Measurements from ENCODE around the gene FZD7. TPM values are rescaled to one million over a fixed set of nuclear protein-coding genes. Genes with fewer than 3 reads are reported as not detected.

FZD7 gene
- total and polyA plus RNA-seq, 2 donors (not counting 1 experiment from before 2014, with no cell fraction given), result 0.67 to 2.1 TPM

DNA sequence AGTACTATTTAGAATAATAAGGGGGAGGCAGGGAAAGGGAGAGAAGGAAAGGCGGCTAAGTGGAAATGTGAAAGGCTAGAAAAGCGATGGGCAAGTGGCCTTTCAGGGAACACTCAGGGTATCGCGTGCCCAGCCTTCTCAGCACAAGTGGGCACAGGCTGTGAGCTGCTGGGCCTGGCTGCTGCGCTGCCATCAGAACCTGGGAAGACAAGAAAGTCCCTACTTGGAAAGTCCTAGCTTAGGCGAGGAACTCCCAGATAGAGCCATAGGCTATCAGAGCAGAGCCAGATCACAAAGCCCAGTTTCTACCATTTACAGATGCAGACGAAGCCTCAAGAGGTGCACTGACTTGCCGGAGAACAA, 9.8 kb upstream of the FZD7 start:
- no peak for TF ChIP-seq EZH2 (IDR thresholded peaks at IDR 0.05; ENCODE audit: borderline replicate concordance, insufficient read depth, low read depth, low read length, poor library complexity, severe bottlenecking)
- TF ChIP-seq, protein P1, sequence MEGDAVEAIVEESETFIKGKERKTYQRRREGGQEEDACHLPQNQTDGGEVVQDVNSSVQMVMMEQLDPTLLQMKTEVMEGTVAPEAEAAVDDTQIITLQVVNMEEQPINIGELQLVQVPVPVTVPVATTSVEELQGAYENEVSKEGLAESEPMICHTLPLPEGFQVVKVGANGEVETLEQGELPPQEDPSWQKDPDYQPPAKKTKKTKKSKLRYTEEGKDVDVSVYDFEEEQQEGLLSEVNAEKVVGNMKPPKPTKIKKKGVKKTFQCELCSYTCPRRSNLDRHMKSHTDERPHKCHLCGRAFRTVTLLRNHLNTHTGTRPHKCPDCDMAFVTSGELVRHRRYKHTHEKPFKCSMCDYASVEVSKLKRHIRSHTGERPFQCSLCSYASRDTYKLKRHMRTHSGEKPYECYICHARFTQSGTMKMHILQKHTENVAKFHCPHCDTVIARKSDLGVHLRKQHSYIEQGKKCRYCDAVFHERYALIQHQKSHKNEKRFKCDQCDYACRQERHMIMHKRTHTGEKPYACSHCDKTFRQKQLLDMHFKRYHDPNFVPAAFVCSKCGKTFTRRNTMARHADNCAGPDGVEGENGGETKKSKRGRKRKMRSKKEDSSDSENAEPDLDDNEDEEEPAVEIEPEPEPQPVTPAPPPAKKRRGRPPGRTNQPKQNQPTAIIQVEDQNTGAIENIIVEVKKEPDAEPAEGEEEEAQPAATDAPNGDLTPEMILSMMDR (IDR thresholded peaks at IDR 0.05), result no peak
- Histone ChIP-seq H3K27ac (ENCODE audit: low read length in 2 of 2) (no peak overlapping the region), H3K27me3 (replicated peaks in 1 of 4; ENCODE audit: control extremely low read depth in 1 of 4, control insufficient read depth in 3 of 4, insufficient read depth in 4 of 4, low read length in 3 of 4) (no peaks in the 10 kb centered on the region), H3K36me3 (replicated peaks in 1 of 2; ENCODE audit: control extremely low read depth in 1 of 2, control insufficient read depth in 1 of 2, extremely low read depth in 1 of 2, insufficient read depth in 2 of 2, low read length in 1 of 2) (no peaks in the 10 kb centered on the region), H3K9me3 (ENCODE audit: control extremely low read depth in 1 of 3, control insufficient read depth in 2 of 3, insufficient read depth in 1 of 3, low read length in 2 of 3) (peaks cover 0 to 3% (median 0%) of the 10 kb centered on the region in 3 donors), H4K20me1 (ENCODE audit: control insufficient read depth, insufficient read depth, low read length, poor library complexity, severe bottlenecking) (no peaks in the 10 kb centered on the region), H3K4me2 (replicated peaks; ENCODE audit: low read depth, low read length, poor library complexity, severe bottlenecking) (no peak overlapping the region), H3K79me2 (ENCODE audit: control insufficient read depth, insufficient read depth, low read length) (no peaks in the 10 kb centered on the region), H3K4me1 (ENCODE audit: control insufficient read depth in 2 of 2, insufficient read depth in 2 of 2, low read length in 2 of 2) (no peaks in the 10 kb centered on the region), H3K9ac (ENCODE audit: low read length) (no peak overlapping the region), H2AFZ (ENCODE audit: insufficient read depth, low read depth, low read length, poor library complexity, severe bottlenecking) (no peak overlapping the region), H3K4me3 (ENCODE audit: control extremely low read depth in 1 of 5, extremely low read depth in 1 of 5, insufficient read depth in 1 of 5, low read depth in 2 of 5, low read length in 4 of 5) (no peak overlapping the region)
- no peak overlapping the region for H3K4me3 Mint-ChIP-seq
- intact Hi-C loops (cut with micrococcal nuclease), result no loop called here
- DNase-seq, result no peak
- H3K27ac Mint-ChIP-seq, result no peak overlapping the region
- no peaks in the 10 kb centered on the region for H3K9me3 Mint-ChIP-seq (ENCODE audit: insufficient read depth)
- no peaks in the 10 kb centered on the region for H3K4me1 Mint-ChIP-seq
- WGBS (ENCODE audit: insufficient coverage), result 98% methylated on average over 8 of the region's 8 CpGs
- peaks cover 44% of the 10 kb centered on the region for H3K27me3 Mint-ChIP-seq
- ATAC-seq (ENCODE audit: low read depth), result no peak
- CTCF ChIA-PET, result no interaction called here
- POLR2A ChIA-PET, result no interaction called here

DNA sequence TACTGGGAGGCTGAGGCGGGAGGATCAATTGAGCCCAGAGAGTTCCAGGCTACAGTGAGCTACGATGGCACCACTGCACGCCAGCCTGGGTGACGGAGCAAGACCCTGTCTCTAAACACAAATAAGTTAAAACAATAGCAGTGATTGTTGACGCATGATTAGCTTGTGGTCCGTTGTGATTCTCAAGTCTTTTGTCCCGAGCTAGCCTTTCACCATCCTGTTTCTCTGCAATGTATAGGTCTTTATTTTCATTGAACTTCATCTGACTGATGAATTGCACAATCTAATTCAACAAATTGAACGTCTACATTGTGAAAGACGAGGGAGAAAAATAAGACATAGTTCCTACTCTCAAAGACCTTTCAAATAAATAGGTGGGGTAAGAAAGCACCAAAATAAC, 8.8 kb upstream of the FZD7 start:
- no peak overlapping the region for H3K4me3 ChIP-seq (ENCODE audit: control extremely low read depth in 1 of 5, extremely low read depth in 1 of 5, insufficient read depth in 1 of 5, low read depth in 2 of 5, low read length in 4 of 5)
- no peaks in the 10 kb centered on the region for H3K36me3 ChIP-seq (replicated peaks in 1 of 2; ENCODE audit: control extremely low read depth in 1 of 2, control insufficient read depth in 1 of 2, extremely low read depth in 1 of 2, insufficient read depth in 2 of 2, low read length in 1 of 2)
- H3K9me3 ChIP-seq (ENCODE audit: control extremely low read depth in 1 of 3, control insufficient read depth in 2 of 3, insufficient read depth in 1 of 3, low read length in 2 of 3), result peaks cover 0 to 3% (median 0%) of the 10 kb centered on the region in 3 donors
- H3K4me1 ChIP-seq (ENCODE audit: control insufficient read depth in 2 of 2, insufficient read depth in 2 of 2, low read length in 2 of 2), result no peaks in the 10 kb centered on the region
- Mint-ChIP-seq H3K9me3 (ENCODE audit: insufficient read depth) (no peaks in the 10 kb centered on the region), H3K4me1 (no peaks in the 10 kb centered on the region), H3K27ac (no peak overlapping the region), H3K27me3 (peaks cover 44% of the 10 kb centered on the region), H3K4me3 (no peak overlapping the region)
- H3K9ac ChIP-seq (ENCODE audit: low read length), result no peak overlapping the region
- H3K4me2 ChIP-seq (replicated peaks; ENCODE audit: low read depth, low read length, poor library complexity, severe bottlenecking), result no peak overlapping the region
- H3K79me2 ChIP-seq (ENCODE audit: control insufficient read depth, insufficient read depth, low read length), result no peaks in the 10 kb centered on the region
- WGBS (ENCODE audit: insufficient coverage), result 100% methylated on average over 1 of the region's 9 CpGs
- H2AFZ ChIP-seq (ENCODE audit: insufficient read depth, low read depth, low read length, poor library complexity, severe bottlenecking), result no peak overlapping the region
- H3K27me3 ChIP-seq (replicated peaks in 1 of 4; ENCODE audit: control extremely low read depth in 1 of 4, control insufficient read depth in 3 of 4, insufficient read depth in 4 of 4, low read length in 3 of 4), result no peaks in the 10 kb centered on the region
- ChIA-PET POLR2A (no interaction called here), CTCF (no interaction called here)
- DNase-seq, result no peak
- TF ChIP-seq, protein P1 (IDR thresholded peaks at IDR 0.05), result no peak
- no peak for TF ChIP-seq EZH2 (IDR thresholded peaks at IDR 0.05; ENCODE audit: borderline replicate concordance, insufficient read depth, low read depth, low read length, poor library complexity, severe bottlenecking)
- no peaks in the 10 kb centered on the region for H4K20me1 ChIP-seq (ENCODE audit: control insufficient read depth, insufficient read depth, low read length, poor library complexity, severe bottlenecking)
- no peak overlapping the region for H3K27ac ChIP-seq (ENCODE audit: low read length in 2 of 2)
- no peak for ATAC-seq (ENCODE audit: low read depth)
- intact Hi-C loops (cut with micrococcal nuclease), result no loop called here

Measured in B cell (primary cell).